Neutrophil (primary cell): ENCODE results near the gene CTXN1.

Source experiments
- H3K27ac ChIP-seq: fragments of 200-600 bp; sonication (generic); 2 replicates; pipeline ENCODE4 v1.5.1; 2016; ENCODE audit warnings: mild to moderate bottlenecking, moderate library complexity
- H3K27me3 ChIP-seq: fragments of 200-600 bp; sonication (generic); 2 replicates; pipeline ENCODE4 v1.6.0; 2016; ENCODE audit warnings: mild to moderate bottlenecking
- H3K36me3 ChIP-seq: fragments of 200-600 bp; sonication (generic); 2 replicates; pipeline ENCODE4 v1.5.1; 2017
- H3K4me1 ChIP-seq, 2 experiments: fragments of 200-600 bp in 1 of 2; sonication (generic) in 1 of 2; 1 replicate in 1 of 2; 2 replicates in 1 of 2; pipeline versions ENCODE4 v1.5.1 to v1.6.1; 2013 to 2016; ENCODE audit warnings: low read depth in 1 of 2, low read length in 1 of 2, mild to moderate bottlenecking in 1 of 2, moderate library complexity in 1 of 2; ENCODE audit not compliant: control insufficient read depth in 1 of 2, insufficient read depth in 1 of 2
- H3K4me3 ChIP-seq, 2 experiments: fragments of 200-600 bp in 1 of 2; sonication (generic) in 1 of 2; 1 replicate in 1 of 2; 2 replicates in 1 of 2; pipeline ENCODE4 v1.5.1; 2013 to 2016; ENCODE audit warnings: low read depth in 1 of 2, low read length in 1 of 2, mild to moderate bottlenecking in 1 of 2, moderate library complexity in 1 of 2
- H3K9me3 ChIP-seq: fragments of 200-600 bp; sonication (generic); 2 replicates; pipeline ENCODE4 v1.5.1; 2016
- TF ChIP-seq, protein P1 (sequence below): fragments of 200-600 bp; sonication (generic); IDR thresholded peaks from 2 replicates; pipeline ENCODE4 v1.5.1; 2016; ENCODE audit warnings: antibody characterized with exemption

CTXN1 gene

DNA sequence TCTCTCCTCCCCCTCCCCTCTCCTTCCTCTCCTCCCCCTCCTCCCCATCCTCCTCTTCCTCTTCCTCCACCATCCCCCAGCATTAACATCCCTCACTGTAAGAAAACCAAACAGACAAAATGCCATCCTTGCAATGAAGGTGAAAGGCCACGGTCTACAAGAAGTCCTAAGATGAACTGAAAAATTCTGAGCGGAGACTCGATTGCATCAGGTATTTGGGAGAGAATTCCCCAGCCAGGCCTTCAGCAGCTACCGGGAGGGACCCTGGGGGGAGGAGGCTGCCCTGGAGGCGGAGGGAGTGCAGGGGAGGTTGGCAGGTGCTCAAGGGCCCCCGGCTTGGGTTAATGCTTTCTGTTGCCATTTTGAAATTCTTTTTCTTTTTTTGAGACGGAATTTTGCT is 27.6 kb upstream of the CTXN1 start:
- TF ChIP-seq, protein P1, sequence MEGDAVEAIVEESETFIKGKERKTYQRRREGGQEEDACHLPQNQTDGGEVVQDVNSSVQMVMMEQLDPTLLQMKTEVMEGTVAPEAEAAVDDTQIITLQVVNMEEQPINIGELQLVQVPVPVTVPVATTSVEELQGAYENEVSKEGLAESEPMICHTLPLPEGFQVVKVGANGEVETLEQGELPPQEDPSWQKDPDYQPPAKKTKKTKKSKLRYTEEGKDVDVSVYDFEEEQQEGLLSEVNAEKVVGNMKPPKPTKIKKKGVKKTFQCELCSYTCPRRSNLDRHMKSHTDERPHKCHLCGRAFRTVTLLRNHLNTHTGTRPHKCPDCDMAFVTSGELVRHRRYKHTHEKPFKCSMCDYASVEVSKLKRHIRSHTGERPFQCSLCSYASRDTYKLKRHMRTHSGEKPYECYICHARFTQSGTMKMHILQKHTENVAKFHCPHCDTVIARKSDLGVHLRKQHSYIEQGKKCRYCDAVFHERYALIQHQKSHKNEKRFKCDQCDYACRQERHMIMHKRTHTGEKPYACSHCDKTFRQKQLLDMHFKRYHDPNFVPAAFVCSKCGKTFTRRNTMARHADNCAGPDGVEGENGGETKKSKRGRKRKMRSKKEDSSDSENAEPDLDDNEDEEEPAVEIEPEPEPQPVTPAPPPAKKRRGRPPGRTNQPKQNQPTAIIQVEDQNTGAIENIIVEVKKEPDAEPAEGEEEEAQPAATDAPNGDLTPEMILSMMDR, result no peak
- Histone ChIP-seq H3K4me3 (no peak overlapping the region), H3K27ac (no peak overlapping the region), H3K9me3 (no peaks in the 10 kb centered on the region), H3K4me1 (peaks cover 11 to 12% of the 10 kb centered on the region in 2 experiments), H3K36me3 (no peaks in the 10 kb centered on the region), H3K27me3 (no peaks in the 10 kb centered on the region)

DNA sequence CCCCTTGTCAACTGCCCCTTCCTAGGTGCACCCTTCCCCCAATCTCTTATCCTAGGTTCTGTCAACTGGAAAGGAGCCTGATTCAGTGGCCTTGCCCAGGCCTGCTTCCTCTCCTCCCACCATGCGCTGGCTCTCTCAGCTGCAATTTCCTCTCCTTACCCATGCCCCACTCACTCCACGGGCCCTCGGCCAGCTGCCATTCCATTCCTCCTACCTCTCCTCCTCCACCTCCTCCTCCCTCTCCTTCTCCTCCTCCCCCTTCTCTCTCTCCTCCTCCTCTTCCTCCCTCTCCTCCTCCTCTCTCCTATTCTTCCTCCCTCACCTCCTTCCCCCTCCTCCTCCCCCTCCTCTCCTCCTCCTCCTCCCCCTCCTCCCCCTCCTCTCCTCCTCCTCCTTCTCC is 27.1 kb upstream of the CTXN1 start:
- no peak overlapping the region for H3K27ac ChIP-seq
- no peaks in the 10 kb centered on the region for H3K27me3 ChIP-seq
- peaks cover 11 to 12% of the 10 kb centered on the region in 2 experiments for H3K4me1 ChIP-seq
- H3K36me3 ChIP-seq, result no peaks in the 10 kb centered on the region
- H3K9me3 ChIP-seq, result no peaks in the 10 kb centered on the region
- no peak overlapping the region for H3K4me3 ChIP-seq
- TF ChIP-seq, protein P1, result no peak

DNA sequence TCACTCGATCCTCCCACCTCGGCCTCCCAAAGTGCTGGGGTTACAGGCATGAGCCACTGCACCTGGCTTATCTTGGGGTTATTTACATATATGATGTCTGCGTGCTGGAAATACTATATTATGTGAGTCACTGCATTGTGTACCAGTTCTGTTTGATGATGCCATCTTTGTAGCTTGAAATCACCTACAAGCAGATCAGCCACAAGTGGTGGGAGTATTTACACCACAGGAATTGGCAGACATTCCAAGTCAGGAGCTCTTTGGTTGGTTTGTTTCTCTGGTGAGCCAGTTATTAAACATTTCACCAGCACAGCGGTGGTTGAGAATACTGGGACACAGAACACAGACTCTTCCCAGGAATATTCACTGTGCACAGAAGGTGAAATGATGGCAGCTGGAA is 22.0 kb upstream of the CTXN1 start:
- peaks cover 21 to 22% of the 10 kb centered on the region in 2 experiments for H3K4me1 ChIP-seq
- H3K27me3 ChIP-seq, result no peaks in the 10 kb centered on the region
- TF ChIP-seq, protein P1, result no peak
- H3K27ac ChIP-seq, result no peak overlapping the region
- H3K36me3 ChIP-seq, result no peaks in the 10 kb centered on the region
- no peak overlapping the region for H3K4me3 ChIP-seq
- H3K9me3 ChIP-seq, result no peaks in the 10 kb centered on the region

DNA sequence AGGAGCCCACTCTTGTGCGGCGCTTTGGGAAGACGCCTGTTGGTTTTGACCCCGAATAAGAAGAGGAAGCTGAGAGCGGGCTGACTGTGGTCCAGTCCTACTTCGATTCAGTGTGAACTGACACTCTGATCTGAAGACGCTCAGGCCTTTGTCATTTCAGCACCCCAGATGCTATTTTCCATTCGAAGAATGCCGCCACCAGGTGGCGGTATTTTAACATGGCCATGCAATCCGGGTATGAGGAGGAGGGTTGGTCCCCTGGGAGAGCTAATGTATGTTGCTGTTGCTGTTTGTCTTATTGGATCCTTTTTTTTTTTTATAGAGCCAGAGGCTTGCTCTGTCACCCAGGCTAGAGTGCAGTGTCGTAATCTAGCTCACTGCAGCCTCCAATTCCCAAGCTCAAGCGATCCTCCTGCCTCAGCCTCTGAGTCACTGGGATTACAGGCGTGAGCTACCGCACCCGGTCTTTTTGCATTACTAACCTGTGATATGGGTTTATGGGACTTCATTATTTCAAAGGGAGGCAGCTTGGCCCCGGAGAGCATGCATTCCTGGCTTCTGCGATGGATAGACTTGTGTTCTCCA is 18.3 kb upstream of the CTXN1 start:
- TF ChIP-seq, protein P1, result peak; percentile 51
- Histone ChIP-seq H3K27ac (peak overlapping the region; percentile 82), H3K36me3 (no peaks in the 10 kb centered on the region), H3K9me3 (no peaks in the 10 kb centered on the region), H3K4me3 (peak overlapping the region; percentile 76), H3K4me1 (peaks cover 17 to 23% of the 10 kb centered on the region in 2 experiments), H3K27me3 (no peaks in the 10 kb centered on the region)

DNA sequence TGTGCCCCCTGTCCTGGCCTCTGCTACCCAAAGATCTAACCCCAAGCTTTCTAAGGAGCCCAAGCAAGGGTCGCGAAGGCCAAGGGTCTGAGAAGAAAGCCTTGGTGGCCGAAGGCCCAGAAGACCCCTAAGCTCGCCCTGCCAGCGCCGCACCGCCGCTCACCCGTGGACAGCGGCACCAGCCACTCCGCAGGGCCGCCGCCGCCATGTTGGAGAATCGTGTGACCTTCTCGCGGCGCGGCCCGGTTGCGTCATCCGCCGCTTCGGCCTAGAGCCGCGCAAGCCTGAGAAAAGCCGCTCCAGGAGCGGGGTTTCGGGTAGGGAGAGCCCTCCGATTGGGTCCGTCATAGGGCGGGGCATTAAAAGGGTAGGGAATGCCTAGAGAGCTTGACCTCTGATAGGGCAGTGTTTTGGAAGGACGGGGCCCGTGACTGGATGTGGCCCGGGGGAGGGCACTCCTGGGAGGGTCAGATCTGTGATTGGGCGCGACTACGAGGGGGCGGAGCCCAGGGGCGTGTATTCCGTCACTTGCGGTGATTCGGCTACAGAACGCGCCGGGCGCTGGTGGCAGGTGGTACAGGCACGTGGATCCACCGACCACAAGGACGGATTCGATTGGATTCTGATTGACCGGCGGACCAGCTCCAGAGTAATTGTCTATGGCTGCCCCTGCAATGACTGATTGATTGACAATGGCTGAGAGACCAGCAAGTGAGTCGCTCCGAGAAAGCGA is 17.7 kb upstream of the CTXN1 start, which contains the start of gene TIMM44:
Gene TIMM44 (minus strand): TSS at position 223 of the 733 bp plus-strand sequence. CDS start 15 bp downstream, at position 208.
- Histone ChIP-seq H3K27ac (peak within 1 kb of the TSS; percentile 82), H3K27me3 (no peaks in the 10 kb centered on the region), H3K4me1 (peaks cover 17 to 23% of the 10 kb centered on the region in 2 experiments), H3K4me3 (peak within 1 kb of the TSS; percentile 76), H3K36me3 (no peaks in the 10 kb centered on the region), H3K9me3 (no peaks in the 10 kb centered on the region)
- TF ChIP-seq, protein P1, result peak; percentile 49
